Mucosa of rectum (tissue), 2 donors: ENCODE results near the gene USP32.

ENCODE experiments used
- H3K27ac ChIP-seq, 2 donors: one replicate each; pipeline ENCODE4 v1.7.0; 2013; ENCODE audit warnings: inconsistent platforms in 2 of 2, low read depth in 2 of 2, low read length in 2 of 2
- H3K27me3 ChIP-seq, 2 donors: one replicate each; pipeline ENCODE4 v1.7.0; 2013; ENCODE audit warnings: low read length in 2 of 2; ENCODE audit not compliant: control insufficient read depth in 2 of 2, insufficient read depth in 2 of 2
- H3K36me3 ChIP-seq, 2 donors: one replicate each; pipeline ENCODE4 v1.7.0; 2013; ENCODE audit warnings: low read length in 2 of 2; ENCODE audit not compliant: control insufficient read depth in 2 of 2, insufficient read depth in 2 of 2
- H3K4me1 ChIP-seq, 2 donors: one replicate each; pipeline ENCODE4 v1.7.0; 2013; ENCODE audit warnings: low read length in 2 of 2, mild to moderate bottlenecking in 1 of 2; ENCODE audit not compliant: control insufficient read depth in 2 of 2, insufficient read depth in 2 of 2
- H3K4me3 ChIP-seq, 2 donors: one replicate each; pipeline ENCODE4 v1.7.0; 2013; ENCODE audit warnings: low read length in 2 of 2
- H3K9ac ChIP-seq, 2 donors: one replicate each; pipeline ENCODE4 v1.7.0; 2013; ENCODE audit warnings: low read length in 2 of 2, low read depth in 1 of 2, mild to moderate bottlenecking in 1 of 2
- H3K9me3 ChIP-seq, 2 donors: one replicate each; pipeline ENCODE4 v1.7.0; 2013; ENCODE audit warnings: low read length in 2 of 2; ENCODE audit not compliant: control insufficient read depth in 2 of 2
- donor health status: healthy.
- donor health status: Normal muscosa, but diverticular disease.

The USP32 gene

DNA sequence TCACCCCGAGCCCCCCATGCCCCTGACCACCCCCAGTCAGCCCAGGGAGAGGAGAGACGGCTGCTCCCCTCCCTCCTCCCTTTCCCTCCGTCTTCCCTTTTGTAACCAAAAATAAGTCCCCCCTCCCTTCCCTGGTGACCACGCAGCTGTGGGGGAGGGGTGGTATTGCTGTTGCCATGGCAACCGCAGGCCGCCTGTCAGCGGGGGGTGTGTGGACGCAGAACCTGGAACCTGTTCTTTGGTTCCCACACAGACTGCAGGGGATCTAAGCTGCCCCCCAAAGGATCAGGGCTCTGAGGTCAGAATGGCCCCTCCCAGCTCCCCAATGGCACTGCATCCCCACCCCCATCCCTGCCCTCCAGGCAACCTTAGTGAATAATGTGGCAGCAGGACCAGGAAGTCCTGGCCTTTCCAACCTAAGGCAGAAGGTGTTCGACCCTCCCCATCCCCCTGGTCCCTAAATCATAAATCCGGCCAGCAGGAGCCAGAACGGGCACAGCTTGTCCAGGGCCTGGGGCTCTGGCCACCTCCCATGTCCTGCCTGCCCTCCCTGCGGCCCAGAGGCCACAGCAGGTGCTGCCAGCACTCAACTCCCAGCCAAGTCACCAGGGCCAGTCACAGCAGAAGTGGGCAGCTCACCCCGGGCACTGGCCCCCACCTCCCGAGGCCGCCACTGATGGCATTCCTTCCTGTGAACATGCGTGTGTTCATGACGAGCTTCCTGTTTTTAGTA is 230.2 kb downstream of the USP32 start:
- peaks cover 0 to 1% of the 10 kb centered on the region in 2 donors for H3K36me3 ChIP-seq
- H3K27me3 ChIP-seq = peaks cover 0 to 6% of the 10 kb centered on the region in 2 donors
- H3K27ac ChIP-seq = no peak overlapping the region
- H3K4me1 ChIP-seq = peaks cover 10 to 22% of the 10 kb centered on the region in 2 donors
- H3K9me3 ChIP-seq = no peaks in the 10 kb centered on the region
- no peak overlapping the region for H3K9ac ChIP-seq
- no peak overlapping the region for H3K4me3 ChIP-seq

DNA sequence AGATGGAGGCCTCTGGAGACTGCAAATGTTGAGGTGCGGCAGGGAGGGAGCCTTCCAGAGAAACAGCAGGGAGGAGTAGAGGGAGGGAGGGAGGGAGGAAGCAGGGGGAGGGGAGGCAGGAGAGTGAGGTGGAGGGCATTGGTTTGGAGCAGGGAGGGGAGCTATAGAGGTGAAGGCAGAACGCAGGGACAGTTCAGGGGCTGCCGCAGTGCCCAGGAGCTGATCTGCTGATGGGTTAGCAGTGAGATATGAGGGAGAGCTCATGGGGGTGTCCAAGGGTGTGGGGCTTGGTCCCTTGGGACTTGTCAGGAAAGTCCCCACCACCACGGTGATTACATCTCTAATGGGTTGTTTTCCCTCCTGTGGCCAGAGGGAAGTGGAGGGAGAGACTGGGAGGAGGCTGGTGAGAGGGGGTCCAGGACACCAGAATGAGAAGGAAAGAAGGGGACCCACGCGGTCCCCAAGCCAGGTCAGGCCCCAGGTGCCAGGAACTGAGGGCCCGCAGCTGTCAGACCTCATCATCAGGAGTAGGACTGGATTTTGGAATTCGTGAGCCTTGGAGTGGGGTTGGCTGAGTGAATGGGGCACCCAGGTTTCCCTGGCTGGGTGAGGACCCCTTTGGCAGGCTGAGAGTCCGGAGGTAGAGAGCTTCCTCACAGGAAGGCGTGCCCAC is 231.0 kb downstream of the USP32 start:
- no peak overlapping the region for H3K9ac ChIP-seq
- H3K4me1 ChIP-seq = peaks cover 5 to 15% of the 10 kb centered on the region in 2 donors
- peaks cover 0 to 2% of the 10 kb centered on the region in 2 donors for H3K36me3 ChIP-seq
- H3K9me3 ChIP-seq = no peaks in the 10 kb centered on the region
- H3K27ac ChIP-seq = no peak overlapping the region
- peaks cover 0 to 6% of the 10 kb centered on the region in 2 donors for H3K27me3 ChIP-seq
- no peak overlapping the region for H3K4me3 ChIP-seq

DNA sequence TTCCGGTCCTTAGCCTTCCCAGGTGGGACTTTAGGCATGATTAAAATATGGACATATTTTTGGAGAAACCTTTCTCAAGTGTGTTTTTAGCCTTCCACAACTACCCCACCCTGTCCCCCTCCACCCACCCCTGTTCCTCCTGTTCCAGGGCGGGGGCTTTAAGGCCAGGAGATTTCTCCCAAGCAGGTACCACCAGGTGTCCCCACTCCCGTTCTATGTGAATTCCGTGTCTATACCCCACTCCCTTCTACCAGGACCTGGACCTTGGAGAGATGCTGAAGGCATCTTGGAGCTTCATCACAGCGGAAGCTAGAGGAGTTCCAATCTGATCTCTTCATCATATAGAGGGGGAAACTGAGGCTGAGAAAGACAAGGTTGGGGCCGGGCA is 232.5 kb downstream of the USP32 start:
- no peak overlapping the region for H3K9ac ChIP-seq
- H3K36me3 ChIP-seq = peaks cover 0 to 2% of the 10 kb centered on the region in 2 donors
- peaks cover 0 to 3% of the 10 kb centered on the region in 2 donors for H3K27me3 ChIP-seq
- H3K9me3 ChIP-seq = no peaks in the 10 kb centered on the region
- no peak overlapping the region for H3K27ac ChIP-seq
- peaks cover 0 to 2% of the 10 kb centered on the region in 2 donors for H3K4me1 ChIP-seq
- H3K4me3 ChIP-seq = no peak overlapping the region

DNA sequence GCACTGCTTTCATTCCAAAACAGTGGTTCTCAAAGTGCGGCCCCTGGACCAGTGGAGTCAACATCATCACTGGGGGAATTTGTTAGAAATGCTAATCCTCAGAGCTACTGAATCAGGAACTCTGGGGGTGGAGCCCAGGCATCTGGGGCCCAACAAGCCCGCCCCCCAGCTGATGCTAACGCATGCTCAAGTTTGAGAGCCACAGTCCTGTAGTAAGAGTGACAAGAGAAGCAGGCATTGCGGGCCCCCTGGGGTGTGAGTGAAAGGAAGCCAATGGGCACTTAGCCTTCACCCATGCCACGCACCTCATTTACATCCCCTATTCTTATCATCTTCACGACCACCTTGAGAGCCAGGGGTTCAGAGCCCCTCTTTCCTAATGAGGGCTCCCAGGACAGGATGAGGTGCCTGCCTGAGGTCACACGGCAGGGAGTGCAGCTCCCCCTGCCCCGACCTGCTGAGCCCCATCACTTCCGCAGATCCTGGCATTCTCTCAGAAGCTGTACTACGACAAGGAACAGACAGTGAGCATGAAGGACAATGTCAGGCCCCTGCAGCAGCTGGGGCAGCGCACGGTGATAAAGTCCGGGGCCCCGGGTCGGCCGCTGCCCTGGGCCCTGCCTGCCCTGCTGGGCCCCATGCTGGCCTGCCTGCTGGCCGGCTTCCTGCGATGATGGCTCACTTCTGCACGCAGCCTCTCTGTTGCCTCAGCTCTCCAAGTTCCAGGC is 233.0 kb downstream of the USP32 start:
- no peak overlapping the region for H3K4me3 ChIP-seq
- no peak overlapping the region for H3K27ac ChIP-seq
- peaks cover 0 to 3% of the 10 kb centered on the region in 2 donors for H3K27me3 ChIP-seq
- H3K4me1 ChIP-seq = peaks cover 0 to 2% of the 10 kb centered on the region in 2 donors
- peaks cover 0 to 2% of the 10 kb centered on the region in 2 donors for H3K36me3 ChIP-seq
- H3K9ac ChIP-seq = no peak overlapping the region
- no peaks in the 10 kb centered on the region for H3K9me3 ChIP-seq

DNA sequence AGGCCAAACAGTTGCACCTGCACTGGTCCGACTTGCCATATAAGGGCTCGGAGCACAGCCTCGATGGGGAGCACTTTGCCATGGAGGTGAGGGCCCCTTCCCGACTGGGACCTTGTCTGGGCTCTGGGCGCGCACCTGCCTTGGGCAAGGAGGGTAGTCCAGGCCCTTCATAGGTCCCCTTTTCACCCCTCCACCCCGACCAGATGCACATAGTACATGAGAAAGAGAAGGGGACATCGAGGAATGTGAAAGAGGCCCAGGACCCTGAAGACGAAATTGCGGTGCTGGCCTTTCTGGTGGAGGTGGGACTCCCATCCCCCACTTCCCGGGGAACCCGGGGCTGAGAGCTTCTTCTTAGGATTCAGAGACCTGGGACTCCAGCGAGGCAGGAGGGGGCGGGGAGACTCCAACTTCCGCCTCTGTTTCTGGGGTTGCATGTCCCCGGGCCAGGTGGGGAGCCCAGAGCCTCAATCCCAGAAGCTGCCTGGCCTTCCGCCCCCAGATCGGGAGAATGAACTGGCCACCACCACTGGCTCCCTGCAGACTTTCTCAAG is 234.4 kb downstream of the USP32 start:
- Histone ChIP-seq H3K4me1 (peaks cover 0 to 4% of the 10 kb centered on the region in 2 donors), H3K27ac (no peak overlapping the region), H3K36me3 (peaks cover 0 to 2% of the 10 kb centered on the region in 2 donors), H3K4me3 (no peak overlapping the region), H3K9ac (no peak overlapping the region), H3K27me3 (peaks cover 0 to 3% of the 10 kb centered on the region in 2 donors), H3K9me3 (no peaks in the 10 kb centered on the region)

DNA sequence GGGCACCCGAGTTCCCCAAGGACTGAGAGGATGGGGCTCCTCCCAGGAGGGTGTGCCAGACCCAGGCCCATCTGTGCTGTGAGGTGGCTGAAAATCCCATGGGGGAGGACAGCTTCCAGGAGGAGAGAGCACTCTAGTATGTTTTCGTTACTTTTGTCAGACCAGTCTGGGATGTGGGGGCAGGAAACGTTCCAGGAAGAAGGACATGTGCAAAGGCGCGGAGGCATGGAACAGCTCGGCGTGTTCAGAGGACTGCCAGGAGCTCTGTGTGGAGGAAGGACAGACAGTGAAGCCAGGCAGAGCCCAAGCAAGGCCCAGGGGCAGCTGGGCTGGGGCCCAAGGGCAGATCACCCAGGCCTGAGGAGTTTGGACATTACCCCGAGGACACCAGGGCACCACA is 235.2 kb downstream of the USP32 start:
- H3K27ac ChIP-seq = no peak overlapping the region
- H3K27me3 ChIP-seq = peaks cover 3 to 4% of the 10 kb centered on the region in 2 donors
- H3K36me3 ChIP-seq = peaks cover 0 to 2% of the 10 kb centered on the region in 2 donors
- peaks cover 2 to 9% of the 10 kb centered on the region in 2 donors for H3K4me1 ChIP-seq
- no peaks in the 10 kb centered on the region for H3K9me3 ChIP-seq
- H3K4me3 ChIP-seq = no peak overlapping the region
- no peak overlapping the region for H3K9ac ChIP-seq

DNA sequence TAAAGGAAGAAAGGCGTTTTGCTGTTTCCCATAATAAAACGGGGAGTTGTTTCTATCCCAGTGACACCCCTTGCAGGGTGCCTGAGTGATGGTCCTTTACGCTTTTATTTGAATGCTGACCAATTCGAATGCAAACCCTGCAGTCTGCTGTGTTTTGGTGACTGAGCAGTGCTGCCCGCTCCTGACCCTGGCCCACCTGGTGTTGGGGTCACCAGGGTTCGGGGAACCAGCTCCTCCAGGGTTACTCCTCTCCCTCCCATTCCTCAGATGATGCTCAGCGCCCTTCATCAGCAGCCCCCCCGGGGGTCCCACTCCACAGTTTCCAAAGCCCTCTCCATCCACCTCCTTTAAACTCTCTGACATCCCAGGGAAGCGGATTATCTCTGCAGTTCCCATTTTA is 236.1 kb downstream of the USP32 start:
- Histone ChIP-seq H3K4me1 (peaks cover 2 to 12% of the 10 kb centered on the region in 2 donors), H3K36me3 (peaks cover 0 to 2% of the 10 kb centered on the region in 2 donors), H3K27ac (no peak overlapping the region), H3K27me3 (peaks cover 9 to 14% of the 10 kb centered on the region in 2 donors), H3K9me3 (no peaks in the 10 kb centered on the region), H3K4me3 (no peak overlapping the region), H3K9ac (no peak overlapping the region)

DNA sequence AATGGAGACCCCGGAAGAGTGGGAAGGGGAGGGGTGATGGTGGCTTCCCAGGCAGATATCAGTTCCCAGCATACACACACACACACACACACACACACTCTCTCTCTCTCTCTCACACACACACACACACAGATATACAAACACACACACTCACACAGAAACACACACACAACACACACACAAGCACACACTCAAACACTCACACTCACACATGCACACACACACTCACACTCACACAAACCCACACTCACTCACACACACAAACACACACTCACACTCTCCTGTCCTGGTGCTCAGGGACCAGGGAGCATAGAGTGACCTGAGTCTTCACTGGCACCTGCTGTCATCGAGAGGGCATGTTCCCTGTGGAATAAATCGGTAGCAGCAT is 236.5 kb downstream of the USP32 start:
- Histone ChIP-seq H3K27ac (no peak overlapping the region), H3K9ac (no peak overlapping the region), H3K9me3 (no peaks in the 10 kb centered on the region), H3K36me3 (peaks cover 0 to 2% of the 10 kb centered on the region in 2 donors), H3K4me3 (no peak overlapping the region), H3K27me3 (peaks cover 12 to 18% of the 10 kb centered on the region in 2 donors), H3K4me1 (peaks cover 2 to 12% of the 10 kb centered on the region in 2 donors)

DNA sequence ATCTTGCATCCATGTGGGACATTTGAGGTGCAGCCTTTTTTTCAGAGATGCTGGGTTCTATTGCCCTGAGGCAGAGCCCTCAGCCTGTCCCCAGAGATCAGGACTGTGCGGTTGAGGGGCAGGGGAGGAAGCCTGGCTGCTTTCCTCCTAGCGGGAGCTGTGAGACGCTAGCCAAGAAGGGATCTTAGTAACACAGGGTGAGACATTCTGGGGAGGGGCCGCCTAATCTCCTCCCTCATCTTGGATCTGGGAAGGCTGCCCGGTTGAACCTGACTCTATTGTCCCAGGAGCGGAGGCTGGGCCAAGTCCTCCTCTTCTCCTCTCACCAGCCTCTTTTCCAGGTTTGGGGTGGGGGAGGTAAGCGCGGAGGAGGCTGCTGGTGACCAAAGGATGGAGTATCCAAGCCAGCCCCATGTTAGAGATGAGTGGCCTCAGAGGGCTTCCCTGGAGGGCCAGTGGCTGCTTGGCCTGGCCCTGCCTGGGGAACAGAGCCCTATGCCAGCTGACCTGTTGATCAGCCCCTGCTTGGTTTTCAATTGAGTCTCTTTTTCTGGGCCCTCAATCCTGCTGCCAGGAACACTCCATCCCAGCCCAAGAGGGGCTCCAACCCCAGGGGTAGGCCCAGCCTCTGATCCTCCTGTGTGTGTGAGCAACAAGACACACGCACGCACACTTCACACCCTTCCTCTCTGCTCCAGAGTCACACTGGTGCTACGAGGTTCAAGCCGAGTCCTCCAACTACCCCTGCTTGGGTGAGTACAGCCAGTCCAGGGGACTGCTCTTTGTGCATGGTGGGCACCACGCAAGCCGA is 237.1 kb downstream of the USP32 start:
- H3K4me3 ChIP-seq = no peak overlapping the region
- peaks cover 12 to 21% of the 10 kb centered on the region in 2 donors for H3K27me3 ChIP-seq
- no peak overlapping the region for H3K9ac ChIP-seq
- peaks cover 0 to 2% of the 10 kb centered on the region in 2 donors for H3K36me3 ChIP-seq
- H3K9me3 ChIP-seq = no peaks in the 10 kb centered on the region
- peaks cover 4 to 12% of the 10 kb centered on the region in 2 donors for H3K4me1 ChIP-seq
- H3K27ac ChIP-seq = no peak overlapping the region
